WTC11 (cell line): ENCODE results near the gene TNFRSF4. TPM values are rescaled to one million over a fixed set of nuclear protein-coding genes. Genes with fewer than 3 reads are reported as not detected.

ENCODE experiments used
- ATAC-seq: fragments of 200-7000 bp; cut with Tn5 transposase; 2 replicates; pipeline ENCODE4 v1.10.0; 2021; ENCODE audit warnings: mild to moderate bottlenecking, moderate library complexity
- CTCF ChIA-PET: fragments of 300-600 bp; sonication (Branson Sonifier 250); formaldehyde crosslinking; loops from one replicate; lab custom pipeline; 2021; ENCODE audit warnings: antibody characterized with exemption; lab: Charles Lee
- POLR2A ChIA-PET: fragments of 350-600 bp; sonication (Branson Sonifier 250); formaldehyde crosslinking; loops from one replicate; lab custom pipeline; 2021; ENCODE audit warnings: antibody characterized with exemption; lab: Charles Lee
- DNase-seq: peaks from one replicate; pipeline ENCODE4 v3.0.0; 2021; ENCODE audit warnings: low spot score
- H3K27ac Mint-ChIP-seq: 2 replicates; pipeline ENCODE4 v1.8.0; 2021; ENCODE audit warnings: mixed read lengths
- H3K27me3 Mint-ChIP-seq: 2 replicates; pipeline ENCODE4 v1.8.0; 2021; ENCODE audit warnings: low read depth, mild to moderate bottlenecking, moderate library complexity, mixed read lengths
- H3K36me3 Mint-ChIP-seq: 2 replicates; pipeline ENCODE4 v1.8.0; 2021; ENCODE audit warnings: mixed read lengths
- H3K4me1 Mint-ChIP-seq: 2 replicates; pipeline ENCODE4 v1.8.0; 2022; ENCODE audit warnings: mixed read lengths
- H3K4me3 Mint-ChIP-seq: 2 replicates; pipeline ENCODE4 v1.8.0; 2021; ENCODE audit warnings: mild to moderate bottlenecking, moderate library complexity, mixed read lengths
- H3K9me3 Mint-ChIP-seq: 2 replicates; pipeline ENCODE4 v1.8.0; 2021; ENCODE audit warnings: mixed read lengths
- AR ChIP-seq: fragments of 250-450 bp; sonication (Bioruptor Pico); IDR thresholded peaks from 2 replicates; pipeline ENCODE4 v1.9.0; 2021; ENCODE audit warnings: mild to moderate bottlenecking
- CBFB ChIP-seq: sonication (generic); formaldehyde crosslinking; IDR thresholded peaks from 2 replicates; pipeline ENCODE4 v1.8.1; 2022; ENCODE audit warnings: mild to moderate bottlenecking, low read depth, missing genetic modification reagents
- CDX4 ChIP-seq: fragments of 250-450 bp; sonication (Bioruptor Pico); IDR thresholded peaks from 2 replicates; pipeline ENCODE4 v1.9.0; 2021; ENCODE audit warnings: moderate library complexity, mild to moderate bottlenecking, inconsistent platforms, borderline replicate concordance
- CREB1 ChIP-seq: sonication (generic); formaldehyde crosslinking; IDR thresholded peaks from 2 replicates; pipeline ENCODE4 v1.8.0; 2023; ENCODE audit warnings: mild to moderate bottlenecking, missing genetic modification reagents
- E2F5 ChIP-seq: sonication (generic); formaldehyde crosslinking; IDR thresholded peaks from 2 replicates; pipeline ENCODE4 v1.8.1; 2022; ENCODE audit warnings: mild to moderate bottlenecking, moderate library complexity, missing genetic modification reagents
- ESRRA ChIP-seq: sonication (generic); formaldehyde crosslinking; IDR thresholded peaks from 2 replicates; pipeline ENCODE4 v1.8.1; 2022; ENCODE audit warnings: mild to moderate bottlenecking, missing genetic modification reagents, borderline replicate concordance
- FOXP1 ChIP-seq: sonication (generic); formaldehyde crosslinking; IDR thresholded peaks from 2 replicates; pipeline ENCODE4 v1.8.0; 2022; ENCODE audit warnings: missing genetic modification reagents, mild to moderate bottlenecking, moderate library complexity, borderline replicate concordance
- FOXP4 ChIP-seq: sonication (generic); formaldehyde crosslinking; IDR thresholded peaks from 2 replicates; pipeline ENCODE4 v1.8.0; 2022; ENCODE audit warnings: mild to moderate bottlenecking, missing genetic modification reagents
- HMGXB4 ChIP-seq: sonication (generic); formaldehyde crosslinking; IDR thresholded peaks from 2 replicates; pipeline ENCODE4 v1.8.1; 2023; ENCODE audit warnings: mild to moderate bottlenecking, moderate library complexity, missing genetic modification reagents
- JAZF1 ChIP-seq: fragments of 250-450 bp; sonication (Bioruptor Pico); IDR thresholded peaks from 2 replicates; pipeline ENCODE4 v1.9.0; 2021; ENCODE audit warnings: moderate library complexity, mild to moderate bottlenecking, inconsistent platforms
- OVOL2 ChIP-seq: fragments of 250-450 bp; sonication (Bioruptor Pico); IDR thresholded peaks from 2 replicates; pipeline ENCODE4 v1.9.0; 2021; ENCODE audit warnings: mild to moderate bottlenecking, borderline replicate concordance
- PRDM15 ChIP-seq: sonication (generic); formaldehyde crosslinking; IDR thresholded peaks from 2 replicates; pipeline ENCODE4 v1.8.0; 2022; ENCODE audit warnings: missing genetic modification reagents
- PREB ChIP-seq: sonication (generic); formaldehyde crosslinking; IDR thresholded peaks from 2 replicates; pipeline ENCODE4 v1.8.1; 2022; ENCODE audit warnings: mild to moderate bottlenecking, missing genetic modification reagents, moderate library complexity, borderline replicate concordance
- ZNF425 ChIP-seq: fragments of 250-450 bp; sonication (Bioruptor Pico); conservative IDR thresholded peaks from 2 replicates; pipeline ENCODE4 v1.9.0; 2021; ENCODE audit warnings: mild to moderate bottlenecking
- ZSCAN18 ChIP-seq: fragments of 250-450 bp; sonication (Bioruptor Pico); IDR thresholded peaks from 2 replicates; pipeline ENCODE4 v2.1.2; 2022; ENCODE audit warnings: mild to moderate bottlenecking, moderate library complexity
- total RNA-seq: library from RNA; stranded (reverse); gene quantifications from 3 replicates; pipeline ENCODE4 v1.2.3, GENCODE V29; 2021

TNFRSF4 gene
- total RNA-seq, 1 experiment from 2014 or later = 0.33 TPM

GRCh38 chr1:1187938-1188337 lies 26.0 kb downstream of the TNFRSF4 start (continued):
- TF ChIP-seq PRDM15 (CRISPR knock-in tag) (no peak), ZNF425 (CRISPR knock-in tag) (no peak), FOXP4 (CRISPR knock-in tag) (no peak), HMGXB4 (CRISPR knock-in tag) (no peak), CDX4 (CRISPR knock-in tag) (no peak), ESRRA (no peak), AR (CRISPR knock-in tag) (no peak), E2F5 (CRISPR knock-in tag) (no peak)

GRCh38 chr1:1185101-1185765 lies 28.7 kb downstream of the TNFRSF4 start:
- TF ChIP-seq PREB (no peak), JAZF1 (CRISPR knock-in tag) (no peak), ZSCAN18 (CRISPR knock-in tag) (no peak), OVOL2 (CRISPR knock-in tag) (no peak), CBFB (CRISPR knock-in tag) (no peak), FOXP1 (CRISPR knock-in tag) (no peak), CREB1 (CRISPR knock-in tag) (no peak)
- Mint-ChIP-seq H3K4me1 (no peaks in the 10 kb centered on the region), H3K4me3 (no peak overlapping the region), H3K27ac (no peak overlapping the region), H3K36me3 (no peaks in the 10 kb centered on the region), H3K27me3 (no peaks in the 10 kb centered on the region; the same call in 1 of the 2 replicates), H3K9me3 (peaks cover 17% of the 10 kb centered on the region)
- peak; percentile 13 for DNase-seq
- ChIA-PET POLR2A (no interaction called here), CTCF (interaction anchor here (1.2 to 1.5 kb wide), 2 partner anchors 11 to 22 kb away, joined by 3 to 5 read pairs; partner anchors contain the start of gene TTLL10)
- ATAC-seq = no peak
